HepG2 (cell line): ENCODE data around the gene RSPH9. TPM values are rescaled to one million over a fixed set of nuclear protein-coding genes. Genes with fewer than 3 reads are reported as not detected.
A peak's percentile ranks its signal among the peaks of the same experiment; 100 is the strongest.

Experiments
- CBX5 ChIP-seq: sonication (generic); formaldehyde crosslinking; IDR thresholded peaks from 2 replicates; pipeline ENCODE4 v1.4.0; 2020; ENCODE audit warnings: missing genetic modification reagents, borderline replicate concordance
- CHD4 ChIP-seq: fragments of 200-600 bp; sonication (generic); IDR thresholded peaks from 2 replicates; pipeline ENCODE4 v1.7.0; 2017; ENCODE audit warnings: mild to moderate bottlenecking, low read length, borderline replicate concordance
- FOSL1 ChIP-seq: sonication (generic); formaldehyde crosslinking; IDR thresholded peaks from 2 replicates; pipeline ENCODE4 v1.9.0; 2021; ENCODE audit warnings: missing genetic modification reagents, borderline replicate concordance
- GFI1 ChIP-seq: sonication (generic); formaldehyde crosslinking; IDR thresholded peaks from 2 replicates; pipeline ENCODE4 v1.5.0; 2020; ENCODE audit warnings: missing genetic modification reagents, mild to moderate bottlenecking, borderline replicate concordance
- IKZF4 ChIP-seq: sonication (generic); formaldehyde crosslinking; IDR thresholded peaks from 2 replicates; pipeline ENCODE4 v1.5.1; 2020; ENCODE audit warnings: borderline replicate concordance, mild to moderate bottlenecking, low read depth, missing genetic modification reagents; ENCODE audit errors: not compliant biosample characterization
- KAT7 ChIP-seq: IDR thresholded peaks from 2 replicates; pipeline ENCODE4 v1.6.1; 2018; ENCODE audit warnings: borderline replicate concordance, missing compliant biosample characterization
- NR2F6 ChIP-seq, 2 experiments: IDR thresholded peaks; 2 replicates each; pipeline ENCODE4 v1.6.1; 2016; ENCODE audit warnings: antibody characterized with exemption in 1 of 2, mild to moderate bottlenecking in 1 of 2
- TGIF2 ChIP-seq: IDR thresholded peaks from 2 replicates; pipeline ENCODE4 v1.6.1; 2016; ENCODE audit warnings: control low read depth, missing compliant biosample characterization
- THYN1 ChIP-seq: sonication (generic); formaldehyde crosslinking; IDR thresholded peaks from 2 replicates; pipeline ENCODE4 v1.8.1; 2023; ENCODE audit warnings: low read depth, mild to moderate bottlenecking, moderate library complexity, missing genetic modification reagents, borderline replicate concordance
- TSC22D2 ChIP-seq: sonication (generic); formaldehyde crosslinking; IDR thresholded peaks from 2 replicates; pipeline ENCODE4 v1.5.1; 2020; ENCODE audit warnings: missing genetic modification reagents, mild to moderate bottlenecking, borderline replicate concordance
- ZKSCAN5 ChIP-seq: sonication (generic); formaldehyde crosslinking; IDR thresholded peaks from 2 replicates; pipeline ENCODE4 v1.5.1; 2020; ENCODE audit warnings: mild to moderate bottlenecking, missing genetic modification reagents
- ZNF275 ChIP-seq: sonication (generic); formaldehyde crosslinking; IDR thresholded peaks from 2 replicates; pipeline ENCODE4 v1.8.0; 2022; ENCODE audit warnings: missing genetic modification reagents, mild to moderate bottlenecking, inconsistent platforms, borderline replicate concordance
- ZNF326 ChIP-seq: sonication (generic); formaldehyde crosslinking; IDR thresholded peaks from 2 replicates; pipeline ENCODE4 v1.4.0; 2020; ENCODE audit warnings: missing genetic modification reagents, borderline replicate concordance
- ZNF569 ChIP-seq: sonication (generic); formaldehyde crosslinking; IDR thresholded peaks from 2 replicates; pipeline ENCODE4 v1.5.0; 2020; ENCODE audit warnings: mild to moderate bottlenecking, missing genetic modification reagents, moderate library complexity, borderline replicate concordance
- ZNF589 ChIP-seq: sonication (generic); formaldehyde crosslinking; conservative IDR thresholded peaks from 2 replicates; pipeline ENCODE4 v1.8.0; 2022; ENCODE audit warnings: mild to moderate bottlenecking, moderate library complexity, missing genetic modification reagents
- ZNF644 ChIP-seq: IDR thresholded peaks from 2 replicates; pipeline ENCODE4 v1.6.1; 2016; ENCODE audit warnings: low read depth
- ZNF678 ChIP-seq: sonication (generic); formaldehyde crosslinking; IDR thresholded peaks from 2 replicates; pipeline ENCODE4 v1.4.0; 2020; ENCODE audit warnings: mild to moderate bottlenecking, missing genetic modification reagents
- ZNF850 ChIP-seq: sonication (generic); formaldehyde crosslinking; conservative IDR thresholded peaks from 2 replicates; pipeline ENCODE4 v1.9.0; 2021; ENCODE audit warnings: mild to moderate bottlenecking, missing genetic modification reagents
- ZNF878 ChIP-seq: sonication (generic); formaldehyde crosslinking; IDR thresholded peaks from 2 replicates; pipeline ENCODE4 v1.8.1; 2023; ENCODE audit warnings: mild to moderate bottlenecking, missing genetic modification reagents, moderate library complexity
- polyA plus RNA-seq, 8 experiments: library from polyadenylated mRNA; depleted of rRNA in 3 of 8; stranded (reverse) in 7 of 8; unstranded in 1 of 8; fragments of >200 nt; fragmentation: Illumina TruSeq in 4 of 8; extraction: Trizol in 4 of 8; gene quantifications; 2 replicates each; pipeline versions ENCODE4 v1.2.1 to v1.2.3, GENCODE V29; 2011 to 2016; ENCODE audit warnings: low read depth in 4 of 8, missing spikeins in 1 of 8, mixed read lengths in 1 of 8; ENCODE audit not compliant: insufficient read depth in 1 of 8
- total RNA-seq, 5 experiments: library from RNA; depleted of rRNA; stranded (reverse); fragments of >200 nt; fragmentation: Illumina TruSeq; extraction: Trizol; gene quantifications; 2 replicates each; pipeline ENCODE4 v1.2.3, GENCODE V29; 2016; ENCODE audit warnings: low read depth in 1 of 5
- TF ChIP-seq, protein P1 (sequence below): sonication (generic); formaldehyde crosslinking; IDR thresholded peaks from 2 replicates; pipeline ENCODE4 v1.4.0; 2020; ENCODE audit warnings: missing genetic modification reagents, borderline replicate concordance
- TF ChIP-seq, protein P2 (sequence below), 2 experiments: sonication (generic) in 1 of 2; formaldehyde crosslinking in 1 of 2; IDR thresholded peaks; 2 replicates each; pipeline versions ENCODE4 v1.4.0 to v1.6.1; 2018 to 2020; ENCODE audit warnings: missing genetic modification reagents in 2 of 2, borderline replicate concordance in 1 of 2, low read depth in 1 of 2, mild to moderate bottlenecking in 1 of 2, missing biosample characterization in 1 of 2
- TF ChIP-seq, protein P3 (sequence below): IDR thresholded peaks from 2 replicates; pipeline ENCODE4 v1.6.1; 2012; ENCODE audit warnings: inconsistent platforms

Gene RSPH9
- total and polyA plus RNA-seq, 2 of the 13 experiments (the other 11 are each of a cell fraction or from before 2014, with no cell fraction given), result 0.04 TPM; not detected in 1

- TF ChIP-seq, protein P1, sequence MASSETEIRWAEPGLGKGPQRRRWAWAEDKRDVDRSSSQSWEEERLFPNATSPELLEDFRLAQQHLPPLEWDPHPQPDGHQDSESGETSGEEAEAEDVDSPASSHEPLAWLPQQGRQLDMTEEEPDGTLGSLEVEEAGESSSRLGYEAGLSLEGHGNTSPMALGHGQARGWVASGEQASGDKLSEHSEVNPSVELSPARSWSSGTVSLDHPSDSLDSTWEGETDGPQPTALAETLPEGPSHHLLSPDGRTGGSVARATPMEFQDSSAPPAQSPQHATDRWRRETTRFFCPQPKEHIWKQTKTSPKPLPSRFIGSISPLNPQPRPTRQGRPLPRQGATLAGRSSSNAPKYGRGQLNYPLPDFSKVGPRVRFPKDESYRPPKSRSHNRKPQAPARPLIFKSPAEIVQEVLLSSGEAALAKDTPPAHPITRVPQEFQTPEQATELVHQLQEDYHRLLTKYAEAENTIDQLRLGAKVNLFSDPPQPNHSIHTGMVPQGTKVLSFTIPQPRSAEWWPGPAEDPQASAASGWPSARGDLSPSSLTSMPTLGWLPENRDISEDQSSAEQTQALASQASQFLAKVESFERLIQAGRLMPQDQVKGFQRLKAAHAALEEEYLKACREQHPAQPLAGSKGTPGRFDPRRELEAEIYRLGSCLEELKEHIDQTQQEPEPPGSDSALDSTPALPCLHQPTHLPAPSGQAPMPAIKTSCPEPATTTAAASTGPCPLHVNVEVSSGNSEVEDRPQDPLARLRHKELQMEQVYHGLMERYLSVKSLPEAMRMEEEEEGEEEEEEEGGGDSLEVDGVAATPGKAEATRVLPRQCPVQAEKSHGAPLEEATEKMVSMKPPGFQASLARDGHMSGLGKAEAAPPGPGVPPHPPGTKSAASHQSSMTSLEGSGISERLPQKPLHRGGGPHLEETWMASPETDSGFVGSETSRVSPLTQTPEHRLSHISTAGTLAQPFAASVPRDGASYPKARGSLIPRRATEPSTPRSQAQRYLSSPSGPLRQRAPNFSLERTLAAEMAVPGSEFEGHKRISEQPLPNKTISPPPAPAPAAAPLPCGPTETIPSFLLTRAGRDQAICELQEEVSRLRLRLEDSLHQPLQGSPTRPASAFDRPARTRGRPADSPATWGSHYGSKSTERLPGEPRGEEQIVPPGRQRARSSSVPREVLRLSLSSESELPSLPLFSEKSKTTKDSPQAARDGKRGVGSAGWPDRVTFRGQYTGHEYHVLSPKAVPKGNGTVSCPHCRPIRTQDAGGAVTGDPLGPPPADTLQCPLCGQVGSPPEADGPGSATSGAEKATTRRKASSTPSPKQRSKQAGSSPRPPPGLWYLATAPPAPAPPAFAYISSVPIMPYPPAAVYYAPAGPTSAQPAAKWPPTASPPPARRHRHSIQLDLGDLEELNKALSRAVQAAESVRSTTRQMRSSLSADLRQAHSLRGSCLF, result no peak
- TF ChIP-seq ZNF644 (CRISPR knock-in tag), result no peak
- TF ChIP-seq KAT7 (CRISPR knock-in tag), result no peak
- no peak for TF ChIP-seq ZNF326 (CRISPR knock-in tag)
- TF ChIP-seq IKZF4 (CRISPR knock-in tag), result no peak
- no peak for TF ChIP-seq THYN1 (CRISPR knock-in tag)
- no peak for TF ChIP-seq FOSL1 (CRISPR knock-in tag)
- TF ChIP-seq NR2F6 (IDR thresholded peaks at IDR 0.05), result no peak
- TF ChIP-seq NR2F6 (CRISPR knock-in tag; IDR thresholded peaks at IDR 0.05), result no peak
- TF ChIP-seq CBX5 (CRISPR knock-in tag), result no peak; the same call in 1 of the 2 replicates
- no peak for TF ChIP-seq ZNF678 (CRISPR knock-in tag)
- no peak for TF ChIP-seq ZNF569 (CRISPR knock-in tag)
- no peak for TF ChIP-seq ZKSCAN5 (CRISPR knock-in tag)
- TF ChIP-seq, protein P2, sequence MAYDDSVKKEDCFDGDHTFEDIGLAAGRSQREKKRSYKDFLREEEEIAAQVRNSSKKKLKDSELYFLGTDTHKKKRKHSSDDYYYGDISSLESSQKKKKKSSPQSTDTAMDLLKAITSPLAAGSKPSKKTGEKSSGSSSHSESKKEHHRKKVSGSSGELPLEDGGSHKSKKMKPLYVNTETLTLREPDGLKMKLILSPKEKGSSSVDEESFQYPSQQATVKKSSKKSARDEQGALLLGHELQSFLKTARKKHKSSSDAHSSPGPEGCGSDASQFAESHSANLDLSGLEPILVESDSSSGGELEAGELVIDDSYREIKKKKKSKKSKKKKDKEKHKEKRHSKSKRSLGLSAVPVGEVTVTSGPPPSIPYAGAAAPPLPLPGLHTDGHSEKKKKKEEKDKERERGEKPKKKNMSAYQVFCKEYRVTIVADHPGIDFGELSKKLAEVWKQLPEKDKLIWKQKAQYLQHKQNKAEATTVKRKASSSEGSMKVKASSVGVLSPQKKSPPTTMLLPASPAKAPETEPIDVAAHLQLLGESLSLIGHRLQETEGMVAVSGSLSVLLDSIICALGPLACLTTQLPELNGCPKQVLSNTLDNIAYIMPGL (CRISPR knock-in tag; IDR thresholded peaks at IDR 0.05; ENCODE audit: borderline replicate concordance in 1 of 2, low read depth in 1 of 2), result no peak
- TF ChIP-seq ZNF878 (CRISPR knock-in tag), result no peak
- TF ChIP-seq TGIF2 (CRISPR knock-in tag), result no peak
- TF ChIP-seq TSC22D2 (CRISPR knock-in tag), result 0 out of 2 replicates have a peak, but pooled peaks have one; percentile 22
- TF ChIP-seq GFI1 (CRISPR knock-in tag), result no peak
- TF ChIP-seq CHD4, result no peak
- no peak for TF ChIP-seq ZNF275 (CRISPR knock-in tag)
- TF ChIP-seq ZNF850 (CRISPR knock-in tag), result no peak
- TF ChIP-seq ZNF589 (CRISPR knock-in tag), result no peak
- TF ChIP-seq, protein P3, sequence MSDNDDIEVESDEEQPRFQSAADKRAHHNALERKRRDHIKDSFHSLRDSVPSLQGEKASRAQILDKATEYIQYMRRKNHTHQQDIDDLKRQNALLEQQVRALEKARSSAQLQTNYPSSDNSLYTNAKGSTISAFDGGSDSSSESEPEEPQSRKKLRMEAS, result no peak
These were observed 15.7 kb upstream of the RSPH9 start, which contains the start of gene GTPBP2 (continued) for GRCh38 chr6:43629104-43629504.
